Heart left ventricle (tissue), 13 donors: ENCODE data around the gene KRT5.

ENCODE experiments used
- CTCF ChIP-seq, 12 donors: fragments of 200-600 bp; sonication (generic) in 4 of 12; IDR thresholded peaks; one replicate each; pipeline versions ENCODE4 v1.5.0 to v1.8.0; 2018 to 2022; ENCODE audit warnings: antibody characterized with exemption in 12 of 12, mild to moderate bottlenecking in 5 of 12
- POLR2A ChIP-seq, 2 donors: fragments of 450-650 bp; IDR thresholded peaks; one replicate each; pipeline ENCODE4 v1.6.1; 2017; ENCODE audit warnings: antibody characterized with exemption in 2 of 2, mild to moderate bottlenecking in 2 of 2, moderate library complexity in 2 of 2
- donor health status: ischemic (EF 13 %, LVEDD 7.1; RV severe dilation, severe dysfunction).
- donor health status: DM: no; HTN: yes; CAD: no.
- donor health status: DM: no; HTN: no; CAD: no.
- donor health status: ischemic (EF 25% LVEDD 6.9; RV normal size, moderate dysfunction).
- donor health status: ischemic (EF 25% LVEDD 5.7; RV mildly dilated, moderate dysfunction).
- donor health status: ischemic (EF 35%, LVEDD 5.7; RV mildly dilated, moderate dysfunction).
- donor health status: nonischemic (EF 11% LVEDD 7.7; RV severe dilation, severe dysfunction).
- donor health status: DM: yes; HTN: yes; CAD: no.
- donor health status: PGD.
- donor health status: ischemic (EF 29% LVEDD 5.4; RV normal size, mild dysfunction).
- donor health status: nonischemic (EF 23%, LVEDD 6.1; RV moderate dilation, normal function).

DNA sequence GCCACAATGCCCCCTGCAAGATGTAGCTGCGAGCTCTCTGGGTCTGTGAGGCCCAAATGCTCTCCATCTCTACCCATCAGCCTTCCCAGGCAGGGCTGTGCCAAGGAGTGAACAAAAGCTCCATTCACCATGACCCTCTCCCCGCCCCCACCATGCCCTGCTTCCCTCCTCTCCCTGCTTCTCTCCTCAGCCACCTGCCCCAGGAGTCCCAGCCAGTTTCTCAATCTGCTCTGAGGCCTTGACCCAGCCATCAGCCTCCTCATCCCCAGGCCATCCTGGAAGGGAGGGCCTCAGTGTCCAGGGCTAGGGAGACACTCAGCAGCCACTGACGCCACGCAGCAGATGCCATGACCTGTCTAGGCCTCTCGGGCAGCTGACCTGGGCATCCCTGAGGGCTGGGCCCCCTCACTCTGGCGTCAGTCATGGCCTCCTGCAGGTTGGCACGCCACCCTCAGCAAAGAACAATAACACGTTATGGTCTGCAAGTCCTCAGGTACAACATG, 8.5 kb upstream of the KRT5 start:
- TF ChIP-seq CTCF (IDR thresholded peaks at IDR 0.05), result no peak
- TF ChIP-seq POLR2A (IDR thresholded peaks at IDR 0.05), result no peak
